HG03558 (cell line): ENCODE results near the gene MKNK1.

Experiments used
- ATAC-seq: cut with Tn5 transposase; IDR thresholded peaks from one replicate; pipeline ENCODE4 v1.9.1; 2021; ENCODE audit warnings: moderate number of reproducible peaks; ENCODE audit not compliant: unreplicated experiment; ENCODE audit errors: extremely low read depth

MKNK1 gene

GRCh38 chr1:46510998-46511365, 93.1 kb downstream of the MKNK1 start:
- ATAC-seq = no peak

DNA sequence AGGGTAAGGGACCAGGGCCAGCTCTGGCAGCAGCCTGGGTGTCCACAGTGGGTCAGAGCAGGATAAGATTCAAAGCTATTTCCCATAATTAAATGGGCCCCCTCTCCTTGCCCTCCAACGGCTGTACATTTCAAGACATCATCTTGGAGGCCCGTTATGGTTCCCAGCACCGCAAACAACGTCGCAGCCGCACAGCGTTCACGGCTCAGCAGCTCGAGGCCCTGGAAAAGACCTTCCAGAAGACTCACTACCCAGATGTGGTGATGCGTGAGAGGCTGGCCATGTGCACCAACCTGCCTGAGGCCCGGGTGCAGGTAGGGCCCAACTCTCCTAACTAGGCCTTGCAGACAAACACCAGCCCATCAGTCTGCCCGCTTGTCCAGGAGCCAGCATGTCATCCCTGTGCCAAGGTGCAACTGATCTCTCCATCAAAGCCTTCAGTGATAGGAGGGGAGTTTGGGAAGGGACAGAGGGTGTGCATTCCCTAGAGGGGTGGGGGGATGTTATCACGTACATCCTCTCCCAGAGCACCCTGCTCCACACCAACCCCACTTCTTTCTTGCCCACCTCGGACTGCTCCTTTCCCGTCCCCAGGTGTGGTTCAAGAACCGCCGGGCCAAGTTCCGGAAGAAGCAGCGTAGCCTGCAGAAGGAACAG, 93.6 kb downstream of the MKNK1 start:
- ATAC-seq = no peak

DNA sequence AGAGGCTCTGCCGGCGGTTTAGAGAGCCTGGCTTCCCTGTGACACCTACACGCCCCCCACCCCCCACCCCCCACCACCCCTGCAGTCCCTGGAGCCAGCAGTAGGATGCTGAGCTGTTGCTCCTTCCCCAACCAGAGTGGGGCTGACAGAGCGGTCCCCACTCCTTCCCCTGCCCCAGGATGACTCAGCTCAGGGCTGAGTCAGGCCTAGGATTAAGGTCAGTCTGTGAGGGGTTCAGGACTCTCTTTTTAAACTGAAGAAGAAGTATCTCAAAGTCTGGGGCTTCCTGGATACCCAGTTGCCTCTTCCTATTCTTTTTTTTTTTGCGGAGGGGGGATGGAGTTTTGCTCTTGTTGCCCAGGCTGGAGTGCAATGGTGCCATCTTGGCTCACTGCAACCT, 95.3 kb downstream of the MKNK1 start:
- no peak for ATAC-seq
